Tibial nerve (tissue), 4 donors: ENCODE results near the gene SELENON. TPM values are rescaled to one million over a fixed set of nuclear protein-coding genes. Genes with fewer than 3 reads are reported as not detected.

Experiments used
- DNase-seq, 2 donors: peaks; one replicate each; pipeline ENCODE4 v3.0.0-alpha.2; 2019; ENCODE audit warnings: low spot score in 2 of 2
- H3K27ac ChIP-seq, 4 donors: fragments of 200-600 bp; sonication (generic) in 3 of 4; one replicate each; pipeline ENCODE4 v1.5.1; 2017 to 2019; ENCODE audit warnings: mild to moderate bottlenecking in 1 of 4
- H3K27me3 ChIP-seq, 2 donors: fragments of 200-600 bp; sonication (generic) in 1 of 2; one replicate each; pipeline versions ENCODE4 v1.5.1 to v1.6.0; 2017 to 2019
- H3K36me3 ChIP-seq, 3 donors: fragments of 200-600 bp; sonication (generic); one replicate each; pipeline ENCODE4 v1.5.1; 2018 to 2019
- H3K4me1 ChIP-seq, 4 donors: fragments of 200-600 bp; sonication (generic) in 3 of 4; one replicate each; pipeline ENCODE4 v1.5.1; 2017 to 2019
- H3K4me3 ChIP-seq, 4 donors: fragments of 200-600 bp; sonication (generic) in 3 of 4; one replicate each; pipeline ENCODE4 v1.5.1; 2017 to 2019; ENCODE audit warnings: mild to moderate bottlenecking in 1 of 4, moderate library complexity in 1 of 4
- H3K9me3 ChIP-seq, 4 donors: fragments of 200-600 bp; sonication (generic) in 3 of 4; one replicate each; pipeline ENCODE4 v1.5.1; 2017 to 2019
- CTCF ChIP-seq, 5 experiments: fragments of 200-600 bp in 3 of 5; fragments of 450-650 bp in 2 of 5; sonication (generic) in 3 of 5; IDR thresholded peaks; one replicate each; pipeline ENCODE4 v1.5.1; 2016 to 2019; ENCODE audit warnings: antibody characterized with exemption in 5 of 5, mild to moderate bottlenecking in 3 of 5, moderate library complexity in 2 of 5
- EP300 ChIP-seq, 2 donors: sonication (generic); formaldehyde crosslinking; IDR thresholded peaks; one replicate each; pipeline ENCODE4 v1.6.1; 2017; ENCODE audit warnings: antibody characterized with exemption in 2 of 2, mild to moderate bottlenecking in 1 of 2
- POLR2A ChIP-seq, 2 donors: fragments of 450-650 bp; IDR thresholded peaks; one replicate each; pipeline ENCODE4 v1.6.1; 2017; ENCODE audit warnings: antibody characterized with exemption in 2 of 2, mild to moderate bottlenecking in 2 of 2, moderate library complexity in 2 of 2
- WGBS, 2 donors: methylation state at CpG; one replicate each; pipeline ENCODE4 v1.1.5; 2018; 5-methylcytosine and 5-hydroxymethylcytosine counted together
- total RNA-seq, 4 donors: library from RNA; depleted of rRNA; stranded (reverse); fragments of >200 nt; gene quantifications; one replicate each; pipeline ENCODE4 v1.1.0, GENCODE V29; 2016

SELENON gene
- total RNA-seq, 4 donors from 2014 or later: 17.6 to 54.0 (median 36.8) TPM

- no peaks in the 10 kb centered on the region for H3K9me3 ChIP-seq
- no peaks in the 10 kb centered on the region for H3K4me1 ChIP-seq
- no peaks in the 10 kb centered on the region for H3K27me3 ChIP-seq
- TF ChIP-seq CTCF (IDR thresholded peaks at IDR 0.05) (no peak), EP300 (IDR thresholded peaks at IDR 0.05) (no peak), POLR2A (IDR thresholded peaks at IDR 0.05) (no peak)
- WGBS, 2 donors: 59 to 70% methylated on average over 5 of the region's 5 CpGs
- no peak overlapping the region for H3K27ac ChIP-seq
- no peak for DNase-seq
- H3K4me3 ChIP-seq: no peak overlapping the region
- H3K36me3 ChIP-seq: peaks cover 3 to 93% (median 22%) of the 10 kb centered on the region in 3 donors
Observed at GRCh38 chr1:25831569-25832196, 31.7 kb downstream of the SELENON start.

GRCh38 chr1:25832336-25833037 lies 32.5 kb downstream of the SELENON start:
- no peaks in the 10 kb centered on the region for H3K27me3 ChIP-seq
- DNase-seq: no peak
- 86 to 91% methylated on average over 6 of the region's 6 CpGs for WGBS, 2 donors
- H3K4me1 ChIP-seq: no peaks in the 10 kb centered on the region
- TF ChIP-seq CTCF (IDR thresholded peaks at IDR 0.05): no peak
- no peak for TF ChIP-seq POLR2A (IDR thresholded peaks at IDR 0.05)
- no peak for TF ChIP-seq EP300 (IDR thresholded peaks at IDR 0.05)
- no peak overlapping the region for H3K27ac ChIP-seq
- H3K9me3 ChIP-seq: no peaks in the 10 kb centered on the region
- no peak overlapping the region for H3K4me3 ChIP-seq
- H3K36me3 ChIP-seq: peaks cover 3 to 88% (median 14%) of the 10 kb centered on the region in 3 donors

GRCh38 chr1:25833158-25833557 lies 33.2 kb downstream of the SELENON start:
- WGBS, 2 donors: 94 to 97% methylated on average over 5 of the region's 5 CpGs
- no peak overlapping the region for H3K27ac ChIP-seq
- TF ChIP-seq EP300 (IDR thresholded peaks at IDR 0.05) (no peak), POLR2A (IDR thresholded peaks at IDR 0.05) (no peak), CTCF (IDR thresholded peaks at IDR 0.05) (no peak)
- H3K4me3 ChIP-seq: no peak overlapping the region
- no peaks in the 10 kb centered on the region for H3K9me3 ChIP-seq
- H3K4me1 ChIP-seq: no peaks in the 10 kb centered on the region
- DNase-seq: no peak
- peaks cover 3 to 81% (median 13%) of the 10 kb centered on the region in 3 donors for H3K36me3 ChIP-seq
- H3K27me3 ChIP-seq: no peaks in the 10 kb centered on the region

GRCh38 chr1:25834894-25835293 lies 34.9 kb downstream of the SELENON start:
- Histone ChIP-seq H3K27ac (no peak overlapping the region), H3K4me3 (no peak overlapping the region), H3K9me3 (no peaks in the 10 kb centered on the region), H3K36me3 (peaks cover 3 to 66% (median 13%) of the 10 kb centered on the region in 3 donors), H3K4me1 (no peaks in the 10 kb centered on the region), H3K27me3 (no peaks in the 10 kb centered on the region)
- WGBS, 2 donors: 69 to 70% methylated on average over 3 of the region's 3 CpGs
- TF ChIP-seq EP300 (IDR thresholded peaks at IDR 0.05): no peak
- TF ChIP-seq POLR2A (IDR thresholded peaks at IDR 0.05): no peak
- TF ChIP-seq CTCF (IDR thresholded peaks at IDR 0.05): no peak
- no peak for DNase-seq

GRCh38 chr1:25836695-25837094 lies 36.7 kb downstream of the SELENON start:
- H3K27me3 ChIP-seq: no peaks in the 10 kb centered on the region
- no peak overlapping the region for H3K4me3 ChIP-seq
- no peak overlapping the region for H3K27ac ChIP-seq
- WGBS, 2 donors: 65 to 72% methylated on average over 3 of the region's 3 CpGs
- H3K4me1 ChIP-seq: no peaks in the 10 kb centered on the region
- no peak for DNase-seq
- no peaks in the 10 kb centered on the region for H3K9me3 ChIP-seq
- TF ChIP-seq CTCF (IDR thresholded peaks at IDR 0.05): no peak
- no peak for TF ChIP-seq EP300 (IDR thresholded peaks at IDR 0.05)
- TF ChIP-seq POLR2A (IDR thresholded peaks at IDR 0.05): no peak
- peaks cover 0 to 48% (median 4%) of the 10 kb centered on the region in 3 donors for H3K36me3 ChIP-seq
